AG09319 (cell line): ENCODE data around the gene UBXN6.

Source experiments
- DNase-seq: peaks from one replicate; pipeline ENCODE4 v3.0.0-alpha.2; 2010; ENCODE audit warnings: low read depth; ENCODE audit errors: extremely low read depth
- CTCF ChIP-seq: IDR thresholded peaks from 2 replicates; pipeline ENCODE4 v1.5.1; 2011; ENCODE audit warnings: low read depth, mild to moderate bottlenecking, inconsistent platforms, low read length, moderate library complexity

Gene UBXN6

GRCh38 chr19:4498694-4499093, 41.1 kb upstream of the UBXN6 start:
- DNase-seq: no peak
- no peak for TF ChIP-seq CTCF

GRCh38 chr19:4497770-4498389, 40.3 kb upstream of the UBXN6 start:
- TF ChIP-seq CTCF: no peak
- DNase-seq: no peak

GRCh38 chr19:4496304-4496703, 38.7 kb upstream of the UBXN6 start:
- DNase-seq: no peak
- TF ChIP-seq CTCF: no peak

- no peak; the same call in 1 of the 2 replicates for TF ChIP-seq CTCF
- no peak for DNase-seq
These were observed 37.9 kb upstream of the UBXN6 start for GRCh38 chr19:4495471-4495870.

- no peak for TF ChIP-seq CTCF
- DNase-seq: no peak
These were observed 37.1 kb upstream of the UBXN6 start for GRCh38 chr19:4494691-4495064.

- no peak for TF ChIP-seq CTCF
- DNase-seq: no peak
These were observed 36.5 kb upstream of the UBXN6 start for GRCh38 chr19:4493929-4494690.

- no peak for TF ChIP-seq CTCF
These were observed 35.7 kb upstream of the UBXN6 start for GRCh38 chr19:4493104-4493928.

More at GRCh38 chr19:4493104-4493928, 35.7 kb upstream of the UBXN6 start:
- DNase-seq: no peak
